Measurements from ENCODE around the gene R3HDM2. TPM values are rescaled to one million over a fixed set of nuclear protein-coding genes. Genes with fewer than 3 reads are reported as not detected.
A peak's percentile ranks its signal among the peaks of the same experiment; 100 is the strongest.

The R3HDM2 gene
- total and polyA plus RNA-seq, 12 donors: 21.9 to 91.9 (median 43.2) TPM

DNA sequence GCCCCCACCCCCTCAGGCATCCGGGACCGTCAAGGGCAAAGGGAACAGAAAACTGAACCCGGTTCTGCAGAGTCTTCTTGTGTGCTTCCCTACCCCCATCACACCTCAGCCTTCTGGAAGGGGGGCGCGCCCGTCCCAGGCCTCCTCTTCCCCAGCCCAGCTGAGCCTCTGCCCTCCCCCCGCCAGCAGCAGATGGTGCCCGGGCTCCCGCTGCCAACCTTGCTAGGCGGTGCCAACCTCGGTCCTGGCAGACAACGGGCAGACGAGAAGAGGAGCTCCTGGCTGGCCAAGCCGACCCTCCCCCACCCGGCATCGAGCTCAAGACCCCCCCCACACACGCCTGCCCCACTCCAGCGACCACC is 188.5 kb downstream of the R3HDM2 start:
- TF ChIP-seq POLR2A (IDR thresholded peaks at IDR 0.05): no peak
- no peak for TF ChIP-seq CTCF (IDR thresholded peaks at IDR 0.05)
- peak in 2 of 7 donors; percentile 56 to 69 for DNase-seq
- no peaks in the 10 kb centered on the region for H3K36me3 ChIP-seq (replicated peaks in 1 of 2)
- H3K27me3 ChIP-seq: peaks cover 42% of the 10 kb centered on the region
- peaks cover 30 to 51% of the 10 kb centered on the region in 2 donors for H3K4me1 ChIP-seq (replicated peaks in 1 of 2)
- WGBS, 4 donors: 0 to 2% (median 1%) methylated on average over 11 to 18 of the region's 18 CpGs
- H3K4me3 ChIP-seq: peak overlapping the region in 1 of 4 donors; percentile 45
- H3K27ac ChIP-seq: no peak overlapping the region
- H3K9me3 ChIP-seq (replicated peaks in 1 of 3): no peaks in the 10 kb centered on the region
- intact Hi-C loops (cut with DNase I): loop anchor here (2.0 to 5.0 kb wide), 2 partner anchors 30 to 35 kb away; no protein-coding TSS in a partner anchor

DNA sequence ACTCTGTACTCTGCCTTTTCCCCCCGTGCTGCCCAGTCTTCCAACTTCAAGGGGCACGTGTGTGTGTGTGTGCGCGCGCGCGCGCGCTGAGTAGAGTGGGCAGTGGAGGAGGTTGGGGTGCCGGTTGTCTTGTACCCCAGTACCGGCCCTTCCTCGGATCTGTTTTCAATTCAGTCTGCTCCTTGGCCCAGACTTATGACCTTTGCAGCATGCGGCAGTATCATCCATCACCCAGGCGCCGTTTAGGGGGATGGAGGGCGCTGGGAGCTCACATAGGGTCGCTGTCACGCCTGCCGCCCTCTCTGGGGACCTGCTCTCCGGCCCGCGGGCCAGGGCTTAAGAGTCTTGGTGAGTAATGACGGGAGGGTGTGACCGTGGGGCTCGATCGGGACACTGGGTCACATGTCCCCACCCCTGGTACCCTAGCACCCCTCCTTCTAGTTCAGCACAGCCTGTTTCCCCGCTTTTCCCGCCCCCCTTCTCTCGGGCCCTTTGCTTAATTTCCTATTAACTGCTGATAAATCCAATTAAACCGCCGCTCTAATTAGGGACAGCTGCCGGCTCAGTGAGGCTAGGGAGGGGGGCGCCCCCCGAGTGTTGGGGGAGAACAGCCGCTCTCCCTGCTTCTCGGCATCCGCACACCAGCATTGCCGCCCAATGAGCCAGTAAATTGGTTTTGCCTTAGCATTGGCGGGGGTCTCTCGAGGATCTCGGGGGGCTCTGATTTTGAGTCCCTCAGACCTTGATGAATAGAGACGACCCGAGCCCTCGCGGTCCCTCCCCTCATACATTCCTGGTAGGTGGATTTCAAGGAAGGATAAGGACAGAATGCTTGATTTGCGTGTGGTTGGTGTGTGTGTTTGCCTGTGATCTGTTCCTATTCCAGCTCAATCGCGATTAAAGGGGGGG is 189.2 kb downstream of the R3HDM2 start:
- peaks cover 43% of the 10 kb centered on the region for H3K27me3 ChIP-seq
- peaks cover 30 to 51% of the 10 kb centered on the region in 2 donors for H3K4me1 ChIP-seq (replicated peaks in 1 of 2)
- DNase-seq: peak in 1 of 7 donors; percentile 63
- intact Hi-C loops (cut with DNase I): loop anchor here (2.0 to 5.0 kb wide), 2 partner anchors 29 to 34 kb away; no protein-coding TSS in a partner anchor
- WGBS, 4 donors: 10 to 18% (median 12%) methylated on average over 28 to 48 of the region's 48 CpGs
- no peaks in the 10 kb centered on the region for H3K9me3 ChIP-seq (replicated peaks in 1 of 3)
- no peak overlapping the region for H3K27ac ChIP-seq
- no peak for TF ChIP-seq POLR2A (IDR thresholded peaks at IDR 0.05)
- TF ChIP-seq CTCF (IDR thresholded peaks at IDR 0.05): no peak
- no peaks in the 10 kb centered on the region for H3K36me3 ChIP-seq (replicated peaks in 1 of 2)
- H3K4me3 ChIP-seq: no peak overlapping the region

- H3K27ac ChIP-seq: no peak overlapping the region
- peak overlapping the region in 1 of 4 donors; percentile 60 for H3K4me3 ChIP-seq
- peaks cover 30 to 51% of the 10 kb centered on the region in 2 donors for H3K4me1 ChIP-seq (replicated peaks in 1 of 2)
- WGBS, 4 donors: 11 to 21% (median 17%) methylated on average over 7 to 19 of the region's 19 CpGs
- TF ChIP-seq POLR2A (IDR thresholded peaks at IDR 0.05) (no peak), CTCF (IDR thresholded peaks at IDR 0.05) (no peak)
- peaks cover 43% of the 10 kb centered on the region for H3K27me3 ChIP-seq
- no peaks in the 10 kb centered on the region for H3K9me3 ChIP-seq (replicated peaks in 1 of 3)
- intact Hi-C loops (cut with DNase I): loop anchor here in 1 of 2 donors (5.0 kb wide), 1 partner anchor 34 kb away; no protein-coding TSS in a partner anchor
- DNase-seq: no peak
- H3K36me3 ChIP-seq (replicated peaks in 1 of 2): no peaks in the 10 kb centered on the region
Observed at GRCh38 chr12:57240926-57241401, 189.9 kb downstream of the R3HDM2 start.

Data from adrenal gland (tissue), 12 donors.